Measurements from ENCODE around the gene CACNA1C.
"Not testable (repeated sequence)": the region's sequence is repeated elsewhere in the genome, so short reads cannot be mapped to it uniquely, and the experiment has no call there.

CACNA1C gene

DNA sequence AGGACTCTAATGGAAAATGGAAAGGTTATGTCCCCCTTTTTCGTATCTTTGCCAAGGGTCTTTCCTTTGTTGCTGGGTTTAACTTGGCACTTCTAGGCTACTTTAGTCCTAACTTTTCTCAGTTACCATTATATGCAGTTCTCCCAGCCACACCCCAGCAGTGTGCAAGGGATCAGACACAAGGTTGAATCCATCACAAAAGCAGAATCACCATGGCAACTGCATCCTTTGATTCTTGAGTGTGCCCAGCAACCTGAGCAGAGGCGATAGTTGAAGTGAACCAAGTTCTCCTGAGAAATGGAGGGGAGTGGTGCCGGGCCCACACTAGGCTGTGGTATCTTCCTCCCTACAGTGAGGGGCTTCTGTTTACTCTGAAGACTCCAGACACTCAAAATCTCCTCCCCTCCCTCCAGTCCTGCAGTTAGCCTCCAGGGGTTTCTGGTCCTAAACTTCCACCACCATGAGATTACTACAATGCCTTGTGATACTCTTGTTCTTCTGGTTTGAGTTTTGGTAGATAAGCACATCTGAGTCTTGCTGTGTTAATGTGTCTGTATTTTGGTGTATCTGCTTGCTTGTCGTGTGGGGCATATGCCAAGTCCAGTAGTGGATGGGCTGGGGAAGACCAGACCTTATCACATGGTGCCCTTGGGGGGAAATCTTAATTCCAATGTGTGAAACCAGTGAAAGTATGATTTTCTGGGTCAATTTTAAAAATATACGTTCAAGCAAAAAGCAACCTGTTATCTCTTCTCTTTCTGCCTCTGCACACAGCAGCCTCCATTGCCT, 183.9 kb downstream of the CACNA1C start:
- no peak for DNase-seq

DNA sequence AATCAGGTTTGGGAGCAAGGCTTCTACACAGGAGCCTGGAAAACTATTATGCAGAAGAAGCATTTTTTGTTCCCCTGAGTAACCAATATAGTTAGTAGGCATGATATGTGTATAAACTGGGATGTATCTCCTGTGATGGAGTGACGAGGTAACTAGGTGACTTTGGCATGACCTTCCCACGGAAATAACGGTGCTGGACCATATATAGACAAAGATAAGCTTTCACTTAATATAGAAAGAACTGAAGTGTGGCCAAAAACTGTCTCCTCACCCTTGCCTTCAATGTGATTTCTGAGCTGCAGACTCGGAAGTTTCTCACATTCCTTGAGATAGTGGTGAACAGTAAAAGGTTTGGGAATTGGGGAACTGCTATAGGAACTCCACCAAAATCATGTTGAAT, 185.3 kb downstream of the CACNA1C start:
- DNase-seq, result no peak

DNA sequence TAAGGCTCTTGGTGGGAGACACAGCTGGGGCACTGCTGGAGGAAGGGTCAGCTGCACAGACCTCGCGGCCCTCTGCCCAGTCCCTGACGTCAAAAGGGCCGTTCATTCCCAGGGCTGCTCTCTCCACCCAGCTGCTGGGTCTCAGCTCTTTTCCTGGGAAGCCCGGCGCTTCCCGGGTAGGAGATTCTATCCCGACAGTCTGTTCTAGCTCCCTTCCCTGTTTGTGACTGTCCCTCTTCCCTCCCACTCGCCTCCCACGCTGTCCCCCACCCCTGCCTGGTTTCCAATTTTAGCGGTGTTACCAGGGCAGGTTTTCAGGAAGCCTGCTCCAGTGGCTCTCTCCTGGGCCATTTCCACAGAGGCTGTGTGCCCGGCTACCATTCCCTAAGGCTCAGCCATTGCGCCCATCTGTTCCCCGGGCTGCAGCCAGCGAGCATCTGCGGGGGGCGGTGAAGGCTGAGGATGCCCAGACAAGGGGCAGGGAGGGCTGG, 186.6 kb downstream of the CACNA1C start:
- peak; percentile 41 to 51 for DNase-seq

DNA sequence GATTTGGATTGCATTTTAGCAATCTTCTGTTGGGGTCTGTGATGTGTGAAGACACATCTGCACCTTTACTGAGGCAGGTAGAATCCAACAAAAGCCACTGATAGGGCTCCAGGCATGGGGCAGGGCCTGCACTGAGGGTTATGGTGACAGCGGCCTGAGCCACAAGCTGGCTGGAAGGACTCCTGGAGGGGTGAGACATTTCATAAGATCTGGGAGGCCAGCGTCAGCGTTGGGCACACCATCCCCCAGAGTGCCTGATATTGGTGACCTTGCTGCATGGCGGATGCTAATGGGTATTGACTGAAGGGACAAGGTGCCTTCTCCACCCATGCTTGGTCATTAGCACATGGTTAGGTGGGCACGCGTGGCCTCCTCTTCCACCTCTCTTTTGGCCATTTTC, 187.6 kb downstream of the CACNA1C start:
- DNase-seq, result no peak

DNA sequence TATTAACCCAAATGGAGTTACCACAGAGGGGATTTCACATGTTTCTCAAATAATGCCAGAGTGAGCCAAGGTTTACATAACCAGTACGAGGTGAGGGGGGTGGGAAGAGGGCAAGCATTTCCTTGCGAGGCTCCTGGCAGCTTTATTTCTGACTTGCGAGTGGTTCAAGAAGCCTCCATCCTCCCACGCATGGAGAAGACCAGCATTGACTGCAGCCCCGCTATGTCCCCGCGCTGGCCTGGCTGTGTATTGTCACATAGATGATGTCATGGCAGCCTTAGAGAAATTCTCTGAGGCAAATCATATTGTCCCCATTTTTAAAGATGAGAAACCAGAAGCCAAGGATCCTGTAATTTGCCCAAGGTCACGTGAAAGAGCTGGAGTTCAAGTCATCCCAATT, 188.2 kb downstream of the CACNA1C start:
- DNase-seq, result no peak

DNA sequence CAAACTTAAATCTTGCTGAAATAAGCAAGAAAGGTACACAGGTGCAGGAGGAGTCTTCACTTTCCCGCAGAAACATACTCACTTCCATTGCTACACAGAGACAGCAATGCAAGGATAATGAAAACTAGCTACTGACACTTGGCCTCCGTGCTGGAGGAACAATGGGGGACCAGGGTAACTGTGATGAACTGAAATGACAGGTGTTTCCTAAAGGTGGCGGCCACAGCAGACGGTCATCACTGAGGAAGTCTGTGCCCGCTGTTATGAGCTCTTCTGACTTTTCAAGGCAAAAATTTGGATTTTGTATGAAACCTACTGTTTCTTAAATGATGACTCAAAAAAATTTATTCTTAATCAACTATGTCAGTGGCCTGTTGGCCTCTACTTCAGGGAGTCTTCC, 189.4 kb downstream of the CACNA1C start:
- no peak for DNase-seq

DNA sequence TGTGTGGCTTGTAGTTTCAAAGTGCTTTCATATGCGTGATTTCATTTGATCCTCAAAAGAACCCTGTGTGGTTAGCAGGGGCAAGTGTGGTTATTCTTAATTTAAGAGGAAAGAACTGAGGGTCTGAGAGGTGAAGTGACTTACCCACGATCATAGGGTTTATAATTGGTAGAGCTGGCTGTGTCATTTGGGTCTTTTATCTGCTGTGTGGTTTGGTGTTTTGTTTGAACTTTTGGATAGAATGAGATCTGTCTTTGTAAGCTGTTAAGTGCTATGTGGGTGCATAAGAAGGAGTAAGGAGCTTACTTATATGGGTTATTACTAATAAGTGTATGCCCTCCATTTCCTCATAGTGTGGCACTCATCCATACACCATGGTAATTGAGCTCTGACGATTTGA, 190.0 kb downstream of the CACNA1C start:
- no peak for DNase-seq

DNA sequence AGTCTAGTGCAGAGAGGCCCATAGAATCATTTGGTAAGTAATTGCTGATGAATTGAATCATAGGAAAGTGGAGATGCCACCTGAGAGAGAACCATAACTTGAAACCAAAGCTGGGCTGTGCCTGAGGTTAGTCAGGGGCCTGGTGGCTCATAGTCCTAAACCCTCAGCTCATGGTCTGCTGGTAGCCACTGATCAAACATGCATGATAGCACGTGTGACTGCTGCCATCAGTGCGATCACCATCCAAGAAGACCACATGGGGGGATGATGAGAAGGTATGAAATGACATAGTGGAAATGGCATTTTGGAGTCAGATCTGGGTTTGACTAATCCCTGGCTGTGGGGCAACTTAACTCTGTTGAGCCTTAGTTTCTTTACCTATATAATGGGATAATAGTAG, 190.5 kb downstream of the CACNA1C start:
- no peak for DNase-seq

DNA sequence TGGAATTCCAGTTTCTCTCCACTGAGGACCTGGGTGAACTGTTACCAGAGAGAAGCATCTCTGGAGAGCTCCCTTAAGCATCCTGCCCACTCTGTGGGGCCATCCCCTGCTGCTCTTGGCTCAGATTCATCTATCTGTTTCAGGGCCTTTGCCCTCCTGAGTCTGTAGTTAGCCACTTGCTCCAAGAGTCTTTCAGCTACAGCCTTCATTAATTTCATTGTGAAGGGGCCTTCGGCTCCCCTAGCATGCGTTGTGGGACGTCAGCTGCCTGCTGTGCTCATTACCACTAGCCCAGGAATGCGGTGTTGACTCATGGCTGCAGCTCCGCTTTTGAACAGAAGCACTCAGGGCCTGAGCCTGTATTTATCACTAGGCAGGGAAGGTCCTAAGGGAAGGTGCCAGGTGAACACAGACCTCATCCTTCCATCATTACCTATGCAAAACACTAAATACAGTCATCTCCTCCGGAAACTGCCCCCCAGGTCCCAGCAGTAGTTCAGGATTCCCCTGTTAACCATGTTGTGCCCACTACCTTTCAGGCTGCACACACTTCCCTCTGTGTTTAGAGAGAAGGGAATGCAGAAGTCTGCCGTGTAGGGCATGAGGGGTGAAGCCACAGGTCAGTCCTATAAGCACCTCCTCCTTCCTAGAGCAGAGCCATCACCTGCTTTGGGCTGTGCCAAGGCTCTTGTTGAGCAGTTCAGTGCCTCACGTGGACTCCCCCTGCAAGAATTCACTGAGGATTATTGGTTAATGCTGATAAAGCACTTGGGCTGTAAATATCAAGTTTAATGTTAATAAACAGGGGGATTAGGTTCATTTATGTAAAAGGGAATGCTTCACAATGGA, 191.4 kb downstream of the CACNA1C start:
- no peak for DNase-seq

DNA sequence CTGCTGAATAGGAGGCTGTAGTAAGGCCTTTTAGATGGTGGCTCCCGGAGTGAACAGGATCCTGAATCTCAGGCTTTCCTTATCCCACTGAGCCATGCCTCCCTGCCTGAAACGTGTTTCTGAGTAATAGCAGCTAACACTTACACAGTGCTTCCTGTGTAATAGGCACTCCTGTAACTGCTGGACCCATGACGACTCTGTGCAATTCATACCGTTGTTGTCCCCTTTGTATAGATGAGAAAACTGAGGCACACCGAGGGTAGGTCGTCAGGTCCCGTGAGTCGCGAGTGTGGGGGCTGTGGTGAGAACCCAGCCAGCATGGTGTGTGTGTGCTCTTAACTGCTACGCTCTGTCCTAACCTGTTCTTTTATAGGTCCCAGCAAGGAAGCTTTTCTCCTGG, 193.6 kb downstream of the CACNA1C start:
- DNase-seq, result no peak

DNA sequence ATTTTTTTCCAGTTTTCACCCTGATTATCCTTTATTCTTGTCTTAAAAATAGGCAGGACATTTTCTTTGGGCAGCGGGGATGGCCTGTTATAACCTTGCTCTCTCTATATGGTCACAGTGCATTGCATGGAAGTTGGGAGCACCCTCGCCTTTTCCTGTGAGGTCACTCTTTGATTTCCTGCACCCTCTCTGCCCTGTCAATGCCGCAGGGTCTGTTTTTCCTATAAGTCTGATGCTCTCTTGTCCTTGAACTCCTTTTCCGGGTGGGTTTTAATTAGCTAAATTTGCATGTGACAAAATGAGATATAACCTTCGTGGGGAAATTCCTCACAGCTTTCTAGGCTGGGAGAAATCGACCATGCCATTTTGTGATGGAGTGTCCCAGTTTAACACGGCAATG, 194.3 kb downstream of the CACNA1C start:
- no peak for DNase-seq

DNA sequence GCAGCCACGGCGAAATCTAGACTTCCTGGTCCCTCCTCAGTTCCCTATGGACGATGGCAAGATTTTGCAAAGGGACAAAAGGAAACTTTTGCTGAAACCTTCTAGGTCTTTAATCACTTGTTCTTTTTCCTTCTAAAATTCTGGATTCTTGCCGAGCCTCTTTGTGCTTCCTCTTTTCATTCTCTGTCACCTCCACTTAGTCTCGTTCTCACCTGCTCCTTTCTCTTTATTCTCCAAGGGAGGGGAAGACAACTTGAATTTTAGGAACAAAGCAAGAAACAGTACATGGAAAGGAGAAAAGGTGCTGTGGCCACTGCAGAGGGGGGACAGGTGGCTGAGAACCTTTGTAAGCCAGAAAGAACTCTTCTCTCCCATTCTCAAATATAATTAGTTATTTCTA, 194.8 kb downstream of the CACNA1C start:
- no peak for DNase-seq

DNA sequence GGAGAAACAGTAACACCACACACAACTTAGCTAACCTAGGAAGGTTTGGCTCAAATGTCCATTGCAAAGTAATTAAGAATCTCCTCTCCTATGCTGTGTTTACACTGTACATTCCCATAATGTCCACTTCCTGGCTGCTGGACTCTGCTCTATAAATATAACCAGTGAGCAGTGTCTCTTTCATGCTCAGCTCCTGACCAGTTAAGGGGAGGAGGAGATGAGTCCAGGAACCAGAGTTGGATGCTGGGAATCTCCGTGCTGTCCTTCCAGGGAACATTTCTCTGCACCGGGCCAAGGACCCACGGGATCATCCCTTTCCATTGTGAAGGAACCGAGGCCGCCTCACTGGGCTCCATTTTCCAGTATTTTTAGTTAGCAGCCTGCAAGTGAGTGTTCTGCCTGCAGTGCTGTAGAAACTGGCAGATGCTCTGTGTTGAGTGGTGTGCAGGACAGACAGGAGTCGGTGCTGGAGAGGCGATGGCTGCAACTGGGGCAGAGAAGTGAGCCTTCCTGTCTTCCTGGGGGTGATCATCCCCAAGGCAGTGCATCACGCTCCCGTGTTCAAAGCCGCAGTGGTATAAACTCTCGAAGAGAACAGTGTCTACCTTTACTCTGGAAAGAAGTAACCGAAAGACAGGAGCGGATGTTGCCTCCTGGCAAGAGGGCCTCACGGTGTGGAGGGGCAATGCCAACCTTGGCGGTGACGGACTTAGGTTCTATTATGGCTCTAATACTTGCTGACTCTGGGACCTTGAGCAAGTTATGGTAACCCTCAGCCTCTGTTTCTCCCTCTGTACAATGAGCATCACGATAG, 195.5 kb downstream of the CACNA1C start:
- DNase-seq, result no peak

DNA sequence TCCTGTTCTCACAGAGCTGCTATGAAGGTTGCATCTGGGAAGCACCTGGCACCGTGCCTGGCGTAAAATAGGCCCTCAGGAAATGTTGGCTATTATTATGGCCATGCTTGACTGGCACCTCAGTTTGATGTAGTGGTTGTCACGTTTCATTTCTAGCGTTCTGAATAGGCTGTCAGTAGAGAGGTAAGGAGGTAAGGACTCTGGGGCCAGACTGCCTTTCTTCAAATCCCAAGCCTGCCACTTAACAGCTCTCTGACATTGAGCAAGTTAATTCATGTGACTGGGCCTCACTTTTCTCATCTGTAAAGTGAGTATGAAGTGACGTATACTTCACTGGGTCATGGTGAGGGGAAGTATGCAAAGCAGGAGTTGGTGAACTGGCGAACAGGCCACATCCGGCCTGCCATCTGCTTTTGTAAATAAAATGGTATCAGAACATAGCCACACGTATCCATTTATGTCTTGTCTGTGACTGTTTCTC, 196.2 kb downstream of the CACNA1C start:
- no peak for DNase-seq

DNA sequence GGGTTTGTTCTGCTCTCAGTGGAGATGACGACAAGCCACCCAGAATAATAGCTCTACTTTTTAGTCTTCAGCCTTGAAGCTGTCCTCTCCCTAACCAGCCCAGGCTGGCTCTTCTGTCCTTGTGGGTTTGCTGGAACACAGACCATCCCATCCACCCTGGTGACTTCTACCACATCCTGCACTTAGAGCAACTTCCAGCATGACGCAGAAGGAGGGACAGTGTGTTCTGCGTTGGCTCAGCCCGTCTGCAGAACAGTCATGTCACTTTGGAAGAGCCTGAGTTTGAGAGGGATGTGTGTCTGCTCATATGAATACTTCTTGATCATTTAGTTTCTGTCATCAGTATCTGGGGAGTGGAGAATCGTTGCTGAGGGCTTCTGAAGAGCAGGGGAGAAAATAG, 198.0 kb downstream of the CACNA1C start:
- DNase-seq, result no peak

DNA sequence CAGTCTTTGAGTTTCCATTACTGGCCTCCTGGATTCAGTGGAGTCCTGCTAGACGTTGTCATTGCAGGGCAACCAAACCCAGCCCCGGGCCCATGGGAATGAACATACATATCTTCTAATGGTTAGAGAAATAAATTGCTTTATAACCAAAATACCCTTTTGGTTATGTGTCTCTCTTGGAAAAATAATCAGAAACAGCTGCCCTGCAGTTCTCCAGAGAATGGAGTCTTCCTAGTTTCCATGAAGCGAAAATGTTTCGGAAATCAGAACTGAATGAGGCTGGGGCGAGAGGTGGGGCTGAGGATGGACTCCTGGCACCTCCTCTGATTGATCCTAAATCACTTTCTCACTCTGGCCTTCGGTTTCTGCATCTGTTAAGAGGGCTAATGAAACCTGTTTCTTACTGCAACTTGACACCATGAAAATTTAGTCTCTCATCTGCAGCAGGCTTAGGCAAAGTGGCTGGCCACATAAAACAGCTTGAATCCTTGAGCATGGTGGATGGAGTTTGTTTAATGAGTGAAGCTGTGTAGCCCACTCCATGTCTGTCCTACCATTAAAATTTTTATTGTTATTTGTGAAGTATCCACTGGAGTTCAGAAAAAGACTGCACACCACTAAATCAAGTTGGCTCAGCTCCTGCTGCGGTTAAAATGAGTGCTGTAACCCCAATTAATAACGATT, 198.9 kb downstream of the CACNA1C start:
- DNase-seq, result peak; percentile 7 to 65

DNA sequence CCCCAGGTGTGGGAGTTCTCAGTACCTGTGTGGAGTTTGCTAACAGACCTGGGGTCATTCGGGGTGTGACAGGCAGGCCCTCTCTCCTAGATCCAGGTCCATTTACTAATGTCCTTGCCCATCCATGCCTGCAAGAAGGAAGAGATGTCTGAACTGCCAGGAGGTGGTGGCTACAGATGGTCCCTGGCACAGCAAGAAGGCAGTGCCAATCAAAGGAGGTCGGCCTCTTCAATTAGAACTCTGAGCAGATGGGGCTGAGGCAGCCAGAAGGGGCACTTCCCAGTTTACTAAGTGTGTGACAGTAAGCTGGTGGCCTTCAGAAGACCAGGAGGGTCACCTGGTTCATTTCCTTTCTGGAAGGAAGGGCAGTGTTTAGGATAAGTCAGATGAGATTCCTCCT, 202.5 kb downstream of the CACNA1C start:
- DNase-seq, result no peak

DNA sequence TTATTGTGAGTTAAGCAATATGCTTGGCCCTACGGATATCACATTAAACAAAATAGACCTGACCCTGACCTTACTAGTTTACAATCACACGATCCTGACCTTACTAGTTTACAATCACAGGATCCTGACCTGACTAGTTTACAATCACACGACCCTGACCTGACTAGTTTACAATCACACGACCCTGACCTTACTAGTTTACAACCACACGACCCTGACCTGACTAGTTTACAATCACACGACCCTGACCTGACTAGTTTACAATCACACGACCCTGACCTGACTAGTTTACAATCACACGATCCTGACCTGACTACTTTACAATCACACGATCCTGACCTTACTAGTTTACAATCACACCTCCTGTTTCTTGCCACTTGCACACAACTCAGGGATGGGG, 202.9 kb downstream of the CACNA1C start:
- not testable (repeated sequence) for DNase-seq

DNA sequence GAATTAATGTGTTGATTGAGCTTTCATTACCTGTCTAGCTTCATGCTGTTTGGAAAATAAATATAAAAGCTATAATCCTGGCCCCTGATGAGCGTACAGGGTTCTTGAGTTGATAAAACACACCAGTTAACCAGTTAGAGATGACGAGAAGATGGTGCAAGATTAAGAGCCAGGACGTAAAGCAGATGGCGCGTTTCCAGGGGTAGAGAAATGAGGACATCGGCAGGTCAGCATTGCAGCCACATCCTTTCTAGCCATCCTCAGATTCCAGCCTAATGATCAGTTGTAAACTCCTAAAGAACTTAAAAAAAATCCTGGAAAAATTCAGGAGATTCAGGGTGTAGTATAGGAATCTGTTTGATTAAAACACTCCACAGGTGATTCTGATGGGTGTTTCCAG, 203.7 kb downstream of the CACNA1C start:
- no peak for DNase-seq

DNA sequence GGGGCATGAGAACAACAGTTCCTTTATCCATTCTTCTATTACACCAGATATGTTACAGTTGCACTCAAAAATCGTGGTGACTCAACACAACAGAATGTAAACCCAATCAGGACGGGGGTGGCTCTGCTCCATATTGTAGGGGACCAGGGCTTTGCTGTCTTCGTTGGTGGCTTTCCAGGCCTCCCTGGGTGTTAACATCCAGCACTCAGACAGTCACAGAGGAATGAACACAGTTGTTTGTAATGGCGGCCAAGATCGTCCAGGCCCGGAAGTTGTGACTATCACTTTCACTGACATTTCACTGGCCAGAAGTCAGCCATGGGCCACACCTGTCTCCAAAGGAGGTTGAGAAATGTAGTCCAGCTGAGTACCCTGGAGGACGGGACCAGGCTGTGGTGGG, 204.1 kb downstream of the CACNA1C start:
- no peak for DNase-seq

DNA sequence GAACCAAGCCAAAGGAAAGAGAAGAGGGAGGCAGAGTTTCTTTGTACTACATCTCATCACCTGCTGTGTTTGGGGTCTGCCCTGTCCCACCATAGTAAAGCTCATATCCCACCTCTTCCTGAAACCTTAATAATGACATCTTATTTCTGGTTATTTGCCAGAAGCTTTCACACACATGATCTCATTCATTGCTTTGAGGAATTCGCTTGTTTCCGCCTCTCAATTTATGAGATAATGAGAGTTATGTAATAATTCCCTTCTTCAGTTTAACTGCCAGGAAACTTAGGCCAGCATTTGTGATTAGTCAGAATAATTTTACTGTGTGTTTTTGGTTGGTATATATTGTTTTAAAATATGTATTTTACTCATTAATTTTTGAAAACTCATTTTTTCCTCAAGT, 205.2 kb downstream of the CACNA1C start:
- DNase-seq, result no peak

DNA sequence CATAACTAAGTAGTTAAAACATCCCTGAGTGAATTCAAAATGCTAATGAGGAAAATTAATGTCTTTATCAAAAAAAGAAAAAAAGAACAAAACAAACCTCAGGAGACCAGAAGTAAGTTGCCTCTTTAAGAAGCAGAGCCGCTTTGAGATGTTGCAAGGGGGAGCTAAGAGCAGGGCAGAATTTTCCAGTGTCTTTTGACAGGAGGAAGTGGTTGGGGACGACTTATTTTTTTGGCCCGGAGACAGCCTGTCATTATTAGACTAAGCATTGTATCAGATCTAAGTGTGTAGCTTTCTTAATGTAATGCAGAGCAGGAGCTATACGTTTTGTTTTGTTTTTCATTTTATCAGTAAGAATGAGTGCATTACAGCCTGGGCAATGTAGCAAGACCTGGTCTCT, 206.6 kb downstream of the CACNA1C start:
- DNase-seq, result no peak

DNA sequence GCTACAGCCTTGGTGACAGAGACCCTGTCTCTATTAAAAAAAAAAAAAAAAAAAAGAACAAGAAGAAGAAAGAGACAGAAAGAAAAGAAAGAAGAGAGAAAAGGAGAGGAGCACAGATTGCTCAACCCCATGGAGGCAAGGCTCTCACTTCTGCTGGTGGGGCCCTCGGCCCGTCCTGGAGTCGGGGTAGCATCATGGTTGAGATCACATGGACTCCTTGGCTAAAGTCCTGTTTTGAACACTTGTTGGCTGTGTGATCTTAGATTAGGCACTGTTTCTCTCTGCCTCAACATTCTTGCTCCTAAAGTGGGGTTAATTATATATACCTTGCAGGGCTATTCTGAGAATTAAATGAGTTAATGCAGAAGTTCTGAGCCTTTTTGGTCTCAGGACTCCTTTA, 207.7 kb downstream of the CACNA1C start:
- no peak for DNase-seq

Data from NCI-H524 (cell line).